ENCODE measurements around the gene ARRB2.

DNA sequence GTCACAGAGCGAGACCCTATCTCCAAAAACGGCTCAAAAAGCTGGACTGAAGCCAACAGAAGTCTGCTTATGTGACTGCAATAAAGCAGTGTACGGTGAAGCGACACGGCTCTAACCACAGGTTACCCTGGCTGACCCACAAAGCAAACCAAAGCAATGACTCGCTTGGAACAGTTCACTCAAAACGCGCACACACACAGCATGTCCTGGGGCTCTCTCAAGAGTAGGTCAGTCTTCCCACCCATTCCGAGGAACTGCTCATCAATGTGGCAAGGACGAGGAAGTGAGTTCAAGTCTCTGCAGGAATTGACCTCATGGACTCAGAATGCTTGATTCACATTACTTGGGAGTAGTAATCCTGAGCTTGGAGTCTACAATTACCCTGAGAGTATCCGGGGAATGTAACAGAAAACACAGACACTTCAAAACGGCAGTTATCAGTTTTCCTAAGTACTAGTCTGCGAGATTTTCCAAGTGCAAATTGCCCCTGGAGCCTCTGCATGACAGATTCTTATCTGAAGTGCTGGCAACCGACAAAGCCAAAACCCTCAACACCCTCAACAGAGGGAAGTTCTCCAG, 31.9 kb upstream of the ARRB2 start:
- TF ChIP-seq, protein P1, sequence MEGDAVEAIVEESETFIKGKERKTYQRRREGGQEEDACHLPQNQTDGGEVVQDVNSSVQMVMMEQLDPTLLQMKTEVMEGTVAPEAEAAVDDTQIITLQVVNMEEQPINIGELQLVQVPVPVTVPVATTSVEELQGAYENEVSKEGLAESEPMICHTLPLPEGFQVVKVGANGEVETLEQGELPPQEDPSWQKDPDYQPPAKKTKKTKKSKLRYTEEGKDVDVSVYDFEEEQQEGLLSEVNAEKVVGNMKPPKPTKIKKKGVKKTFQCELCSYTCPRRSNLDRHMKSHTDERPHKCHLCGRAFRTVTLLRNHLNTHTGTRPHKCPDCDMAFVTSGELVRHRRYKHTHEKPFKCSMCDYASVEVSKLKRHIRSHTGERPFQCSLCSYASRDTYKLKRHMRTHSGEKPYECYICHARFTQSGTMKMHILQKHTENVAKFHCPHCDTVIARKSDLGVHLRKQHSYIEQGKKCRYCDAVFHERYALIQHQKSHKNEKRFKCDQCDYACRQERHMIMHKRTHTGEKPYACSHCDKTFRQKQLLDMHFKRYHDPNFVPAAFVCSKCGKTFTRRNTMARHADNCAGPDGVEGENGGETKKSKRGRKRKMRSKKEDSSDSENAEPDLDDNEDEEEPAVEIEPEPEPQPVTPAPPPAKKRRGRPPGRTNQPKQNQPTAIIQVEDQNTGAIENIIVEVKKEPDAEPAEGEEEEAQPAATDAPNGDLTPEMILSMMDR (IDR thresholded peaks at IDR 0.05 in 4 of 5, conservative IDR thresholded peaks at IDR 0.05 in 1 of 5) = no peak
- no peak for TF ChIP-seq POLR2A (IDR thresholded peaks at IDR 0.05)
